KMS-11 (cell line): ENCODE data around the gene ZIC5.

Source experiments
- H2AFZ ChIP-seq: fragments of 200-600 bp; sonication (generic); 2 replicates; pipeline ENCODE4 v1.6.1; 2016; ENCODE audit warnings: antibody characterized with exemption, mixed run types, low read depth
- H3K27ac ChIP-seq: fragments of 200-600 bp; sonication (generic); 2 replicates; pipeline ENCODE4 v1.6.1; 2016; ENCODE audit warnings: mild to moderate bottlenecking, mixed run types
- H3K27me3 ChIP-seq: fragments of 200-600 bp; sonication (generic); 2 replicates; pipeline ENCODE4 v1.6.1; 2017; ENCODE audit warnings: mild to moderate bottlenecking, low read depth, mixed run types, moderate library complexity; ENCODE audit not compliant: insufficient read depth
- H3K36me3 ChIP-seq: fragments of 200-600 bp; sonication (generic); 2 replicates; pipeline ENCODE4 v1.6.1; 2017; ENCODE audit warnings: mild to moderate bottlenecking, mixed run types; ENCODE audit not compliant: insufficient read depth
- H3K4me1 ChIP-seq: fragments of 200-600 bp; sonication (generic); 2 replicates; pipeline ENCODE4 v1.6.1; 2016; ENCODE audit warnings: mild to moderate bottlenecking, low read depth, mixed run types; ENCODE audit not compliant: poor library complexity, severe bottlenecking
- H3K4me2 ChIP-seq: fragments of 200-600 bp; sonication (generic); 2 replicates; pipeline ENCODE4 v1.7.0; 2016; ENCODE audit warnings: mild to moderate bottlenecking, mixed run types
- H3K4me3 ChIP-seq: fragments of 200-600 bp; sonication (generic); IDR thresholded peaks from 2 replicates; pipeline ENCODE4 v1.6.1; 2017; ENCODE audit warnings: low read depth, low read length, mixed read lengths; ENCODE audit not compliant: insufficient read depth
- H3K79me2 ChIP-seq: fragments of 200-600 bp; sonication (generic); 2 replicates; pipeline ENCODE4 v1.6.1; 2016; ENCODE audit warnings: low read depth, mixed run types; ENCODE audit not compliant: insufficient read depth
- H3K9ac ChIP-seq: fragments of 200-600 bp; sonication (generic); 2 replicates; pipeline ENCODE4 v1.6.1; 2016; ENCODE audit warnings: mild to moderate bottlenecking, mixed run types
- H4K20me1 ChIP-seq: fragments of 200-600 bp; sonication (generic); 2 replicates; pipeline ENCODE4 v1.6.1; 2016; ENCODE audit warnings: mild to moderate bottlenecking, mixed run types; ENCODE audit not compliant: insufficient read depth
- CTCF ChIP-seq: fragments of 200-600 bp; sonication (generic); conservative IDR thresholded peaks from 2 replicates; pipeline ENCODE4 v1.6.1; 2017; ENCODE audit warnings: low read depth, mild to moderate bottlenecking, antibody characterized with exemption, low read length, moderate library complexity, mixed read lengths

Gene ZIC5

GRCh38 chr13:99997702-99998214 lies 26.2 kb upstream of the ZIC5 start:
- no peak overlapping the region for H3K9ac ChIP-seq
- H3K27me3 ChIP-seq: no peaks in the 10 kb centered on the region

GRCh38 chr13:99996381-99996973 lies 24.9 kb upstream of the ZIC5 start:
- no peak overlapping the region for H2AFZ ChIP-seq
- no peaks in the 10 kb centered on the region for H3K79me2 ChIP-seq
- no peak overlapping the region for H3K4me2 ChIP-seq
- no peaks in the 10 kb centered on the region for H4K20me1 ChIP-seq
- H3K27ac ChIP-seq: no peak overlapping the region
- no peaks in the 10 kb centered on the region for H3K36me3 ChIP-seq
- H3K9ac ChIP-seq: no peak overlapping the region
- no peaks in the 10 kb centered on the region for H3K27me3 ChIP-seq
- H3K4me3 ChIP-seq: no peak overlapping the region
- no peak for TF ChIP-seq CTCF
- H3K4me1 ChIP-seq: no peaks in the 10 kb centered on the region

More at GRCh38 chr13:99997702-99998214, 26.2 kb upstream of the ZIC5 start:
- no peak for TF ChIP-seq CTCF
- Histone ChIP-seq H2AFZ (no peak overlapping the region), H3K36me3 (no peaks in the 10 kb centered on the region), H3K4me3 (no peak overlapping the region), H3K4me2 (no peak overlapping the region), H3K79me2 (no peaks in the 10 kb centered on the region), H3K4me1 (no peaks in the 10 kb centered on the region), H4K20me1 (no peaks in the 10 kb centered on the region), H3K27ac (no peak overlapping the region)

- Histone ChIP-seq H3K27ac (no peak overlapping the region), H3K4me1 (no peaks in the 10 kb centered on the region), H3K79me2 (no peaks in the 10 kb centered on the region), H3K4me2 (no peak overlapping the region), H3K4me3 (no peak overlapping the region), H3K36me3 (no peaks in the 10 kb centered on the region), H3K27me3 (no peaks in the 10 kb centered on the region), H3K9ac (no peak overlapping the region), H4K20me1 (no peaks in the 10 kb centered on the region), H2AFZ (no peak overlapping the region)
- TF ChIP-seq CTCF: no peak
These were observed 24.2 kb upstream of the ZIC5 start for GRCh38 chr13:99995589-99996380.

GRCh38 chr13:99995104-99995588 lies 23.6 kb upstream of the ZIC5 start:
- H3K4me3 ChIP-seq: no peak overlapping the region
- H3K9ac ChIP-seq: no peak overlapping the region
- TF ChIP-seq CTCF: no peak
- H4K20me1 ChIP-seq: no peaks in the 10 kb centered on the region
- H3K27ac ChIP-seq: no peak overlapping the region
- no peaks in the 10 kb centered on the region for H3K27me3 ChIP-seq
- H3K4me1 ChIP-seq: no peaks in the 10 kb centered on the region
- no peak overlapping the region for H3K4me2 ChIP-seq
- H3K36me3 ChIP-seq: no peaks in the 10 kb centered on the region
- H2AFZ ChIP-seq: no peak overlapping the region
- no peaks in the 10 kb centered on the region for H3K79me2 ChIP-seq
